Astrocyte of the cerebellum (primary cell): ENCODE results near the gene RAP1GAP.

Experiments used
- DNase-seq: peaks from one replicate; pipeline ENCODE4 v3.0.0-alpha.2; 2011; ENCODE audit warnings: low read depth
- H3K4me3 ChIP-seq: 2 replicates; pipeline ENCODE4 v1.5.1; 2011; ENCODE audit warnings: mild to moderate bottlenecking, low read depth, low read length, moderate library complexity
- in situ Hi-C: cut with HindIII; loops from 2 replicates; pipeline ENCODE4 v1.10.0; 2017; ENCODE audit warnings: low sequenced_read_pairs
- TF ChIP-seq, protein P1 (sequence below): IDR thresholded peaks from 2 replicates; pipeline ENCODE4 v1.5.1; 2012; ENCODE audit warnings: low read length, low read depth, moderate library complexity, mild to moderate bottlenecking; ENCODE audit errors: missing control alignments

Gene RAP1GAP

DNA sequence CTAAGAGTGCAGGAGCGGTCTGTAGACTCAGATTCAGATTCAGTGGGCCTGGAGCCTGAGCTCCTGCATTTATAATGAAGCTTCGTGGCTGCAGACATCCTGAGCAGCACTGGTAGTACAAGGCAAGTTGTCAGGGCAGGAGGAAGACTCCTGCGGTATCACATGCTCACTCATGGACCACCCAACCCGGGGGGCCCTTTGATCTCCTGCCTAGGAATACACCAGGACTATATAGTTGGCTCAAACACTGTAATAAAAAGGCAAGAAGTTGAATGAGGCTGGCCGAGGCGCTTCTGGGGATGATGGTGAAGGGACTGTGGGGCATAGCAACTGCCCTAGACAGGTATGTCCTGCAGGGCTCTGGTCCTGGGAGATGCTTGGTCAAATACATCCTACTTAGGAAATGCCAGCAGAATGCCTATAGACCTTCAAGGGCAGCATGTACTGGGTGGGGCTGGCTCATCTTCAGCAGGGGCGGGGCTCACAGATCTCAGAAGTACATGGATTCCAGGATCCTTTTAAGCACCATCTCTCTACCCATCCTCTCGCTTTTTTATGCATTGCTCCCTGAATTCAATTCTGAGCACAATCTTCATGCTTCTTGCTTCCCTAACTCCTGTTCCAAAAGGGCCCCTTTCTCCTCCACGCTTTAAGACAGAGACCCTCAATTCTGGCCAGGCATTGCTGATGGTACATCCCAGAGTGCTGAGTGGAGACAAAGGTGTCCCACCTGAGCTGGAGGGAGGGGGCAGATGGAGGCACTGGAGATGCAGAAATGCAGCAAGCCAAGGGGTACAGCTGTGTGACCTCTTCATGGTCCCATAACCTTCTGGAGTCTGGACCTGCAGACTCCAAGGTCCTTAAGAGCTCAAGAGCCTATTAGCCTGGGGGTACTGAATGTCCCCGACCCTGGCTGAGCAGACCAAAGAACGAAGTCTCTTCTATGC lies 2.1 kb upstream of the RAP1GAP start:
- TF ChIP-seq, protein P1, sequence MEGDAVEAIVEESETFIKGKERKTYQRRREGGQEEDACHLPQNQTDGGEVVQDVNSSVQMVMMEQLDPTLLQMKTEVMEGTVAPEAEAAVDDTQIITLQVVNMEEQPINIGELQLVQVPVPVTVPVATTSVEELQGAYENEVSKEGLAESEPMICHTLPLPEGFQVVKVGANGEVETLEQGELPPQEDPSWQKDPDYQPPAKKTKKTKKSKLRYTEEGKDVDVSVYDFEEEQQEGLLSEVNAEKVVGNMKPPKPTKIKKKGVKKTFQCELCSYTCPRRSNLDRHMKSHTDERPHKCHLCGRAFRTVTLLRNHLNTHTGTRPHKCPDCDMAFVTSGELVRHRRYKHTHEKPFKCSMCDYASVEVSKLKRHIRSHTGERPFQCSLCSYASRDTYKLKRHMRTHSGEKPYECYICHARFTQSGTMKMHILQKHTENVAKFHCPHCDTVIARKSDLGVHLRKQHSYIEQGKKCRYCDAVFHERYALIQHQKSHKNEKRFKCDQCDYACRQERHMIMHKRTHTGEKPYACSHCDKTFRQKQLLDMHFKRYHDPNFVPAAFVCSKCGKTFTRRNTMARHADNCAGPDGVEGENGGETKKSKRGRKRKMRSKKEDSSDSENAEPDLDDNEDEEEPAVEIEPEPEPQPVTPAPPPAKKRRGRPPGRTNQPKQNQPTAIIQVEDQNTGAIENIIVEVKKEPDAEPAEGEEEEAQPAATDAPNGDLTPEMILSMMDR = no peak
- no peak for DNase-seq
- H3K4me3 ChIP-seq = no peak overlapping the region
- in situ Hi-C loops = no loop called here

DNA sequence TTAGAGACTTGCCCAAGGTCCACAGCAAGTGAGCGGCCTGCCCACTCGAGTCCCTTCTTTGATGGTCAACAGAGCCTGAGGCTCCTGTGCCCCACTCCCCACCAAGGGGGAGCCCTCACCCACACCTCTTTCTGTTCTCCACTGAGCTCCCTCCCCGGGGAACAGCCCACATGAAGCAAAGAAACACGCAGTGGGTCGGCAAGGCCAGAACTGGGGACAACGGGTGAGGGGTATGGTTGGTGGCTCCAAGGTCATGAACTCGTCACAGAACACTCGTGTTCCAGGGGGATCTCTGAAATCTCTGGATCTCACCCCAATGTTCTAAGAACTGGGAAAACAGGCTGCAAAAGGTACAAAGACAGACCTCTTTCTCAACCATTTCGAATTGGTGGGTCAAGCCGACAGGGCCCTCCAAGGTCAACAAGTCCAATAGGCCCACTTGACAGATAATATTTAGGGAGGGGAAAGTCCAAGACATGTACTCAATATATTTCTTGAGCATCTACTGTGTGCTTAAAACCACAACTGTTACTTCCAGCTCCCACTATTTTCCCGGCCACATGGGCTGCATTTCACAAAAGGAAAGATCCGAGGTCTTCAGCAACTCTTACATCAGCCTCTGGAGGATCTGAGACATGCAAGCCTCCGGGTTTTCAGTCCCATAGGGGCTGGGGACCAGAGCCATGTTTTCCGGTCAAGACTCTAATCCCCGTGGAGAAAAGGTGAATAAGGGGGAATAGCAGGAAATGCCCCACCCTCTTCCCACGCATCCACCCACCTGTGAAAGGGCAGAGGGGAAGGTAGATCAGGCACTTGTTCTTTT lies 1.1 kb upstream of the RAP1GAP start:
- DNase-seq = no peak
- no peak overlapping the region for H3K4me3 ChIP-seq
- TF ChIP-seq, protein P1 = no peak
- in situ Hi-C loops = no loop called here

DNA sequence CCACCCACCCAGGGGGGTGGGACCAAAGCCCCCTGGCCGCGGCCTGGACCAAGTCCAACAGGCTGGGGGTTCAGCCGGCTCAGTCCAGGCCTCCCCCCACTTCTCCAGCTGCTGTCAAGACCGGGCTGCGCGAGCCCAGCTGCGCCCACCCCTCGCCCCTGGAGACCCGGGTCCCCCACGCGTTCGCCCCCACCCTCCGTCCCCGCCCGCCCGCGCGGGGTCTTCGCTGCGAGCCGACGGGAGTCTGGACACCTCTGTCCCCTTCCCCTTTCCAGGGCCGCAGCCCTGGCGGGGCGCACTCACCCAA lies 253 bp downstream of the RAP1GAP start:
- in situ Hi-C loops = no loop called here
- peak overlapping the region; percentile 21 for H3K4me3 ChIP-seq

DNA sequence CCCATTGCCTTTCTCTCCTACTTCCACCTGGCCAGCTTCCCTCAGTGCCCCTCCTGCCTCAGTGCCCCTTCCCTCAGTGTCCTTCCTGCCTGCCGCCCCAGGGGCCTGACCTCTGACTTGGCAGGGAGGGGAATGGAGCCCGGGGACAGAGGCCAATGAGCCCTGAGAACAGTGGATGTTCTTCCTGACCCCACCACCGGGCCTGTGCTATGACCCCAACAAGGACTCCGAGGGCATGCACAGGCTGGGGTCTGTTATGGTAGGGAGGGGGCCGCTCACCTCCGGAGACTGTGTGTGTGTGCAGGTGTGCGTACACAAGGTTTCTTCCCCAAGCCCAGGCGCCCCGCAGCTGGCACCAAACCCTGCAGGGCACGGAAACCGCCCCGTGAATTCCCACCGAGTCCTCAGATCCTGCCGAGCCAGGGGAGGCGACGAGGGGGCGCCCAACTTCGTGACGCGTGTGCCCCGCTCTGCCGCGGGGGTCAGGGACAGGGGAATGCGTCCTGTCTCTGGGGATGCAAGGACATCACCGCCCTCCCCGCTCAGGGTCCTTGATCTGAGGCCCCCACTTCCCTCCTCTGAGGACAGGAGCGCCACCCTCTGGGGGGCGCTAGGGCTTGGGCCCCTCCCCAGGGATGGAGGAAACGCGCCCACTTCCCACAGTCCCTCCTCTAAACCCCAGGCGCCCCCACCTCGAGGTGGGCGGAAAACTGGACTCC lies 766 bp downstream of the RAP1GAP start:
- TF ChIP-seq, protein P1 = peak; percentile 1
- DNase-seq = no peak
- peak overlapping the region; percentile 21 for H3K4me3 ChIP-seq
- in situ Hi-C loops = no loop called here

More for the DNA sequence above, 253 bp downstream of the RAP1GAP start:
- TF ChIP-seq, protein P1 = no peak
- DNase-seq = no peak

DNA sequence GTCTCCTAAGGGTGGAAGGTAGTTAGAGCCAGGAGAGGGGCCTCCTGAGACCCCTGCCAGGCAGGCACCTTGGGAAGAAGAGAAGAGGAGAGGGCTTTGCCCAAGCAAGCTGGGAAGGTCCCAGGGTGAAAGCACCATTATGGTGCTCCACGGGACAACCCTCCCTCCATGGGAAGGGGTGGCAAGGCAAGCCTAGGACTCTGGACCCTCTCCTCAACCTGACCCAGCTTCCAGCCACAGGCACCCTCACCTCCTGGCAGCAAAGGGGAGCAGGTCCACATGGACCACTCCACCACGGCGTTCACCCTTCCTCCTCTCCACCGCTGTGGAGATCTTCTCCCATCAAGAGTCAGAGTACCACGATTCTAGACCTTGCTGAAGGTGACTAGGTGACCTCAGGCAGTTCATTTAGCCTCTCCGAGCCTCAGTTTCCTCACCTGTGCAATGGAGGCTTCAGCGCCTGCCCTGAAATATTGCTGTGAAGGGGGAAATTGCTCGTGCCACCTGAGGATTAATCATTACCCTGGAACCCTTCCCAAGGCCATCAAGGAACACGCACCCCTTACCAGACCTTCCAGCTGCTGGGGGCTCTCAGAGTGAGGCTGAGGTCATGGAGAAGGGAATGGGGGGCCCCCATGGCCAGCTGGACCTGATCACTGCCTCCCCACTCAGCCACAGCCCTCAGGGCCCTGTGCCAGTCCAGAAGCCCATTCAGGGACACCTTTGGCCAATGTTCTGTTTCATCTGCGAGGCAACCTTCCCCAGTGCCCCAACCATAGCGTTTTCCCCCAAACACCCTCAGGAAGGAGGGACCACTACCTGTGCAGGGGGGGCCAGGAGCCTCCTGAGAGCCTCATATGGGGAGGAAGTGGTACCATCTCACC lies 1.6 kb downstream of the RAP1GAP start:
- in situ Hi-C loops = no loop called here
- no peak for DNase-seq
- no peak overlapping the region for H3K4me3 ChIP-seq
- TF ChIP-seq, protein P1 = no peak
